Measurements from ENCODE around the gene PRSS57.

DNA sequence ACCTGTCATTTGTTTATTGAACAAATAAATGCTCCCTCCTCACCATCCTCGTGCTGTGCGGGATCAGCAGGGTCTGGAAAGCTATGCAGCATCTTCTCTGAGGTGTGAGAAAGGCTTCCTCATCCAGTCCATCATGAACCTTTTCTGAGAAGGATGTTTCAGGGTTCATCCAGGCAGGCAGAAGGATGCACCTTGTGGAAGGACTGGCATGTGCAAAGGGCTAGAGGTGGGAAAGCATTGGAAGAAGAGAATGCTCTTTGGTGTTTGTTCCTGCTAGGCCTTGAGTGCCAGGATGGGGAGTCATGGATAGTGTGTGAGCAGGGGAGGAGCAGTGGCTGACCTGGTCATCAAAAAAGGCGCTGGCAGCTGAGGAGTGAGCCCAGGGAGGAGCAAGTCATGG lies 20.1 kb upstream of the PRSS57 start:
- no peak for TF ChIP-seq CTCF (IDR thresholded peaks at IDR 0.05)
- TF ChIP-seq POLR2AphosphoS5 (IDR thresholded peaks at IDR 0.05), result no peak
- no peak for TF ChIP-seq POLR2A (IDR thresholded peaks at IDR 0.05; ENCODE audit: low read depth)
